ENCODE measurements around the gene KCNQ1OT1. TPM values are rescaled to one million over a fixed set of nuclear protein-coding genes. Genes with fewer than 3 reads are reported as not detected.

KCNQ1OT1 gene
- total RNA-seq, 1 donor from 2014 or later: 3.9 TPM

DNA sequence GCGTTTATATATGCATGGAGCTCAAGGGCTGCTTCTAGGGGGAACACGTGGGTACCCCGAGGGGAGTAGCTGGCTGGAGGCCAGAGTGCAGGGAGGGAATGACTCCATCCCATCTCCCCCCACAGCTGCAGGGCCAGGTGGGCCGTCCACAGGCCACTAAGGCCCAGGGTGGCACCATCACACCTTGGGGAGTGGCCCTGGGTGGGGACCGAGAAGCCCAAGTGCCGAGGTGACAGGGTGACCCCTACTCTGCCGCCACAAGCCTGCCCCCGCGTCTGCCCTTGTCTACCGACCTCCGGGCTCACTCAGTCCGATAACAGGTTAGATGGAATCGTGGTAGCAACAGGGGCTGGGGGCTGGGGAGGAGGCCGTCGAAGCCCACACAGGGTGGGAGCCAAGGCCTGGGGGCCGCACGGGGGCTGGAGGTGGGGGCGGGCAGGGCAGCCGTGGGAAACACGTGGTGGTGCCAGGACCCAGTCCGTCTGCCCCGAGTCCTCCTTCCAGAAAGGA, 125.7 kb downstream of the KCNQ1OT1 start:
- Mint-ChIP-seq H3K4me3 (ENCODE audit: unreplicated experiment) (no peak overlapping the region), H3K9me3 (ENCODE audit: unreplicated experiment) (no peaks in the 10 kb centered on the region), H3K27me3 (ENCODE audit: unreplicated experiment) (no peaks in the 10 kb centered on the region), H3K27ac (ENCODE audit: unreplicated experiment) (no peak overlapping the region), H3K36me3 (ENCODE audit: unreplicated experiment) (no peaks in the 10 kb centered on the region), H3K4me1 (ENCODE audit: unreplicated experiment) (peaks cover 4% of the 10 kb centered on the region)
- TF ChIP-seq, protein P1, sequence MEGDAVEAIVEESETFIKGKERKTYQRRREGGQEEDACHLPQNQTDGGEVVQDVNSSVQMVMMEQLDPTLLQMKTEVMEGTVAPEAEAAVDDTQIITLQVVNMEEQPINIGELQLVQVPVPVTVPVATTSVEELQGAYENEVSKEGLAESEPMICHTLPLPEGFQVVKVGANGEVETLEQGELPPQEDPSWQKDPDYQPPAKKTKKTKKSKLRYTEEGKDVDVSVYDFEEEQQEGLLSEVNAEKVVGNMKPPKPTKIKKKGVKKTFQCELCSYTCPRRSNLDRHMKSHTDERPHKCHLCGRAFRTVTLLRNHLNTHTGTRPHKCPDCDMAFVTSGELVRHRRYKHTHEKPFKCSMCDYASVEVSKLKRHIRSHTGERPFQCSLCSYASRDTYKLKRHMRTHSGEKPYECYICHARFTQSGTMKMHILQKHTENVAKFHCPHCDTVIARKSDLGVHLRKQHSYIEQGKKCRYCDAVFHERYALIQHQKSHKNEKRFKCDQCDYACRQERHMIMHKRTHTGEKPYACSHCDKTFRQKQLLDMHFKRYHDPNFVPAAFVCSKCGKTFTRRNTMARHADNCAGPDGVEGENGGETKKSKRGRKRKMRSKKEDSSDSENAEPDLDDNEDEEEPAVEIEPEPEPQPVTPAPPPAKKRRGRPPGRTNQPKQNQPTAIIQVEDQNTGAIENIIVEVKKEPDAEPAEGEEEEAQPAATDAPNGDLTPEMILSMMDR (IDR thresholded peaks at IDR 0.05): no peak
- no peak for DNase-seq (ENCODE audit: extremely low spot score, unreplicated experiment)

DNA sequence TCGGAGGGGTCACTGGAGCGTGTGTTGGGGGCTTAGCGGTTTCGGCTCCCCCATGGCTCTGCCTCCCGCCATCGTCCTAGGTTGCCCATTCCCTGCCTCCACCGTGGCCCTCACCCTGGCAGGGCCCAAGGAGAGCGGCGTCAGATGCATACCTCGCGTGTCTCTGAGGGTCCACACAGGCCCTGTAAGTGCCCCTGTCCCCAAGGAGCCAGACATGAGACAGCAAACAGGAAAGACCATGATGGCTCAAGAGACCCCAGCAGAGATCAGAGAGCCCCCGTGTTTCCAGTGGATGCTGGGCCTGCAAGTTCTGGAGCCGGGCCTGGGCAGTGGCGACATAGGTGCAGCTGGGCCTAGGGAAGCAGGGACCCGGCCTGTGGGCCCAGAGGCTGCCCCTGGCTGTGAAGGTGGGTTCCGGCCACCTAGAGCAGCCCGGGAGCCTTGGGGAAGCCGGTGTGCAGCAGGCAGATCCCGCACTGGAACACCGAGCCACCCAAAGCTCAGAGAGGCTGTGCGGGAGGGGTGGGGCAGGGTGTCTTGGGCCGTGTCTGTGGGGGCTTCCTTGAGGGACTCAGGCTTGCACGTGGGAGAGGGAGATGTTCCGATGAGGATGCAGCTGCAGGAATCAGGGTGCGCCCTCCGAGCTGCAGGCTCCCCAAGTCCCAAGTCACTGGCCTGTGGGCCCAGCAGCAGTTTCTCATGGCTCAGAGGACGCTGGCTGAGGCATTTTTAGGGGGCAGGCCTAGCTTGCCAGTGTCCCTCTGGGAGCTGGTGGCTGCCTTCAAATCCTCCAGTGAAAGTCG, 126.4 kb downstream of the KCNQ1OT1 start:
- H3K27ac Mint-ChIP-seq (ENCODE audit: unreplicated experiment): no peak overlapping the region
- DNase-seq (ENCODE audit: extremely low spot score, unreplicated experiment): no peak
- H3K9me3 Mint-ChIP-seq (ENCODE audit: unreplicated experiment): no peaks in the 10 kb centered on the region
- TF ChIP-seq, protein P1 (IDR thresholded peaks at IDR 0.05): no peak
- H3K36me3 Mint-ChIP-seq (ENCODE audit: unreplicated experiment): no peaks in the 10 kb centered on the region
- no peaks in the 10 kb centered on the region for H3K27me3 Mint-ChIP-seq (ENCODE audit: unreplicated experiment)
- H3K4me1 Mint-ChIP-seq (ENCODE audit: unreplicated experiment): no peaks in the 10 kb centered on the region
- H3K4me3 Mint-ChIP-seq (ENCODE audit: unreplicated experiment): no peak overlapping the region

DNA sequence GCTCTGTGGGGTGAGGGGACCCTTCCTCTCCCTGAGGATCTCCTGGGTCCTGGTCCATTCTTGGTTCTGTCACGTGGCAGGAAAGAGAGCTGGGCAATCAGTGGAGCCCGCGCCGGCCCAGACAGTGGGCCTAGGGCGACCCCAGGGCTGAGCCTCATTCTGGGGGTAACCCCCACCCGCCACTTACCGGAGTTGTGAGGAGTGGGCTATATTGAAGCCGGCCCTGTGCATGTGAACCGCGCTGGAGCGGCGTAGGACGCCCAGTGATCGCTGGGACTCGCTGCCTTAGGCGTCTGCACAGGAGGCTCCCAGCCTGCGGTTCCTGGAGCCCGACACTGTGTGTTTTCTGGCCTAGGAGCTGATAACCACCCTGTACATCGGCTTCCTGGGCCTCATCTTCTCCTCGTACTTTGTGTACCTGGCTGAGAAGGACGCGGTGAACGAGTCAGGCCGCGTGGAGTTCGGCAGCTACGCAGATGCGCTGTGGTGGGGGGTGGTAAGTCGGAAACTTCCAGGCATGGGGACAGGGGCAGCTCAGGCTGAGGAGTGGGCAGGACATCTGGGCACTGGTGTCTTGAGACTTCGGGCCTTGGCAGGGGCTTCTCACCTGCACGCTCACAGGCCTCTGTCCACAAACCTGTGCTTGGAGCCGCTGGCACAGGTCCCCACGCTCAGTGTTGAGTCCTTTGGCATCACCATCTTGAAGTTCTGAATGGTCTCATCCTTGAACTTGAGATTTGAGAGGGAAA, 127.1 kb downstream of the KCNQ1OT1 start:
- H3K36me3 Mint-ChIP-seq (ENCODE audit: unreplicated experiment): no peaks in the 10 kb centered on the region
- H3K27me3 Mint-ChIP-seq (ENCODE audit: unreplicated experiment): no peaks in the 10 kb centered on the region
- H3K27ac Mint-ChIP-seq (ENCODE audit: unreplicated experiment): no peak overlapping the region
- no peaks in the 10 kb centered on the region for H3K9me3 Mint-ChIP-seq (ENCODE audit: unreplicated experiment)
- H3K4me3 Mint-ChIP-seq (ENCODE audit: unreplicated experiment): no peak overlapping the region
- TF ChIP-seq, protein P1 (IDR thresholded peaks at IDR 0.05): no peak
- DNase-seq (ENCODE audit: extremely low spot score, unreplicated experiment): no peak
- H3K4me1 Mint-ChIP-seq (ENCODE audit: unreplicated experiment): no peaks in the 10 kb centered on the region

- no peak for DNase-seq (ENCODE audit: extremely low spot score, unreplicated experiment)
- H3K4me1 Mint-ChIP-seq (ENCODE audit: unreplicated experiment): no peaks in the 10 kb centered on the region
- TF ChIP-seq, protein P1 (IDR thresholded peaks at IDR 0.05): no peak
- no peak overlapping the region for H3K4me3 Mint-ChIP-seq (ENCODE audit: unreplicated experiment)
- H3K36me3 Mint-ChIP-seq (ENCODE audit: unreplicated experiment): no peaks in the 10 kb centered on the region
- H3K9me3 Mint-ChIP-seq (ENCODE audit: unreplicated experiment): no peaks in the 10 kb centered on the region
- no peaks in the 10 kb centered on the region for H3K27me3 Mint-ChIP-seq (ENCODE audit: unreplicated experiment)
- no peak overlapping the region for H3K27ac Mint-ChIP-seq (ENCODE audit: unreplicated experiment)
Observed at GRCh38 chr11:2571598-2572281, 128.1 kb downstream of the KCNQ1OT1 start.

Measured in osteocyte (in vitro differentiated cells).